SU-DHL-6 (cell line): ENCODE data around the gene ENDOU.

Experiments
- H2AFZ ChIP-seq: fragments of 200-600 bp; sonication (generic); 2 replicates; pipeline ENCODE4 v1.6.1; 2014; ENCODE audit warnings: low read depth, mild to moderate bottlenecking, moderate library complexity, mixed read lengths, antibody characterized with exemption, low read length; ENCODE audit not compliant: severe bottlenecking
- H3F3A ChIP-seq: fragments of 200-600 bp; shearing (Covaris generic); 2 replicates; pipeline ENCODE4 v1.6.0; 2016; ENCODE audit warnings: antibody characterized with exemption, mild to moderate bottlenecking; ENCODE audit not compliant: insufficient read depth
- H3K27ac ChIP-seq: fragments of 200-600 bp; sonication (generic); 2 replicates; pipeline ENCODE4 v1.5.1; 2016; ENCODE audit warnings: low read depth, mild to moderate bottlenecking, low read length, moderate library complexity, mixed read lengths
- H3K27me3 ChIP-seq: fragments of 200-600 bp; sonication (generic), shearing (Covaris generic); 2 replicates; pipeline ENCODE4 v1.6.0; 2014; ENCODE audit warnings: mild to moderate bottlenecking, low read length
- H3K36me3 ChIP-seq: fragments of 200-600 bp; sonication (generic); 2 replicates; pipeline ENCODE4 v1.6.1; 2014; ENCODE audit warnings: mild to moderate bottlenecking, low read length, mixed read lengths
- H3K4me2 ChIP-seq: fragments of 300-600, 200-600 bp; shearing (Covaris generic), sonication (generic); 2 replicates; pipeline ENCODE4 v1.6.0; 2014; ENCODE audit warnings: low read length, low read depth, mild to moderate bottlenecking; ENCODE audit not compliant: poor library complexity, severe bottlenecking
- H3K4me3 ChIP-seq: fragments of 200-600 bp; sonication (generic); 2 replicates; pipeline ENCODE4 v1.5.1; 2014; ENCODE audit warnings: antibody characterized with exemption, low read length, mild to moderate bottlenecking, mixed read lengths; ENCODE audit not compliant: insufficient read depth, poor library complexity, severe bottlenecking
- H3K79me2 ChIP-seq: fragments of 200-600 bp; sonication (generic); 2 replicates; pipeline ENCODE4 v1.6.1; 2014; ENCODE audit warnings: mild to moderate bottlenecking, low read length, moderate library complexity; ENCODE audit not compliant: insufficient read depth
- H3K9ac ChIP-seq: fragments of 200-600 bp; sonication (generic); 2 replicates; pipeline ENCODE4 v1.7.0; 2014; ENCODE audit warnings: mild to moderate bottlenecking, low read length
- H3K9me2 ChIP-seq: fragments of 200-600 bp; sonication (generic); replicated peaks from 2 replicates; pipeline ENCODE4 v1.6.1; 2014; ENCODE audit warnings: low read length; ENCODE audit not compliant: insufficient read depth
- H3K9me3 ChIP-seq: fragments of 200-600 bp; sonication (generic); 2 replicates; pipeline ENCODE4 v1.6.1; 2014; ENCODE audit warnings: low read length, mixed read lengths; ENCODE audit not compliant: insufficient read depth
- H4K20me1 ChIP-seq: fragments of 200-600 bp; sonication (generic); 2 replicates; pipeline ENCODE4 v1.6.1; 2014; ENCODE audit warnings: low read depth, mild to moderate bottlenecking, antibody characterized with exemption, low read length, moderate library complexity, mixed read lengths
- EZH2phosphoT487 ChIP-seq: fragments of 200-600 bp; sonication (generic), shearing (Covaris generic); conservative IDR thresholded peaks from 2 replicates; pipeline ENCODE4 v1.6.1; 2018; ENCODE audit warnings: mild to moderate bottlenecking, antibody characterized with exemption, low read length, moderate library complexity, mixed read lengths
- TF ChIP-seq, protein P1 (sequence below): fragments of 200-600 bp; sonication (generic); IDR thresholded peaks from one replicate; pipeline ENCODE4 v1.5.1; 2017; ENCODE audit warnings: antibody characterized with exemption, mild to moderate bottlenecking, low read length, moderate library complexity; ENCODE audit not compliant: insufficient read depth, poor library complexity, severe bottlenecking

ENDOU gene

DNA sequence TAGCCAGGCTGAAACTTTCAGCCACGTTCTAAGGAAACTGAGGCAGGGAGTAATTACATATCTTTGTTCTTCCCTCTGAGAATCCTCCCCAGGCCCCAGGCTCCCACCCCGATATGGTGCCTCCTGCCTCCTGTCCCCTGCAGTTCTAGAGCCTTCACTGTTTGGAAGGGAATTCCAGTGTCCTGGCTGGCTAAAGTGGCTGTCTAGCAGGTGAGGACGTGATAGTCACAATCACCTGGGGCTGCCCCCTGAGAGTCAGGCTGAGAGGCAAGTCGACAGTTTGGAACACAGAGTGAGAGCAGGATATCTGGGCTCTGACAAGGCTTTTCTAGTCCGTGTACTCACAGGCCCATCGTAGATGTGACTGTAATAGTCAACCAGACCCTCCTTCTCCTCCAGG lies 13.1 kb downstream of the ENDOU start:
- no peak overlapping the region for H2AFZ ChIP-seq
- no peaks in the 10 kb centered on the region for H3K9me3 ChIP-seq
- H3K4me3 ChIP-seq, result no peak overlapping the region
- peaks cover 8% of the 10 kb centered on the region; the same call in 1 of the 2 replicates for H3F3A ChIP-seq
- no peaks in the 10 kb centered on the region for H3K36me3 ChIP-seq
- no peaks in the 10 kb centered on the region for H3K9me2 ChIP-seq
- no peak overlapping the region for H3K9ac ChIP-seq
- no peaks in the 10 kb centered on the region for H3K79me2 ChIP-seq
- no peaks in the 10 kb centered on the region for H3K27me3 ChIP-seq
- no peaks in the 10 kb centered on the region for H4K20me1 ChIP-seq
- TF ChIP-seq, protein P1, sequence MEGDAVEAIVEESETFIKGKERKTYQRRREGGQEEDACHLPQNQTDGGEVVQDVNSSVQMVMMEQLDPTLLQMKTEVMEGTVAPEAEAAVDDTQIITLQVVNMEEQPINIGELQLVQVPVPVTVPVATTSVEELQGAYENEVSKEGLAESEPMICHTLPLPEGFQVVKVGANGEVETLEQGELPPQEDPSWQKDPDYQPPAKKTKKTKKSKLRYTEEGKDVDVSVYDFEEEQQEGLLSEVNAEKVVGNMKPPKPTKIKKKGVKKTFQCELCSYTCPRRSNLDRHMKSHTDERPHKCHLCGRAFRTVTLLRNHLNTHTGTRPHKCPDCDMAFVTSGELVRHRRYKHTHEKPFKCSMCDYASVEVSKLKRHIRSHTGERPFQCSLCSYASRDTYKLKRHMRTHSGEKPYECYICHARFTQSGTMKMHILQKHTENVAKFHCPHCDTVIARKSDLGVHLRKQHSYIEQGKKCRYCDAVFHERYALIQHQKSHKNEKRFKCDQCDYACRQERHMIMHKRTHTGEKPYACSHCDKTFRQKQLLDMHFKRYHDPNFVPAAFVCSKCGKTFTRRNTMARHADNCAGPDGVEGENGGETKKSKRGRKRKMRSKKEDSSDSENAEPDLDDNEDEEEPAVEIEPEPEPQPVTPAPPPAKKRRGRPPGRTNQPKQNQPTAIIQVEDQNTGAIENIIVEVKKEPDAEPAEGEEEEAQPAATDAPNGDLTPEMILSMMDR, result no peak
- no peak for TF ChIP-seq EZH2phosphoT487
- H3K4me2 ChIP-seq, result no peak overlapping the region
- H3K27ac ChIP-seq, result no peak overlapping the region

DNA sequence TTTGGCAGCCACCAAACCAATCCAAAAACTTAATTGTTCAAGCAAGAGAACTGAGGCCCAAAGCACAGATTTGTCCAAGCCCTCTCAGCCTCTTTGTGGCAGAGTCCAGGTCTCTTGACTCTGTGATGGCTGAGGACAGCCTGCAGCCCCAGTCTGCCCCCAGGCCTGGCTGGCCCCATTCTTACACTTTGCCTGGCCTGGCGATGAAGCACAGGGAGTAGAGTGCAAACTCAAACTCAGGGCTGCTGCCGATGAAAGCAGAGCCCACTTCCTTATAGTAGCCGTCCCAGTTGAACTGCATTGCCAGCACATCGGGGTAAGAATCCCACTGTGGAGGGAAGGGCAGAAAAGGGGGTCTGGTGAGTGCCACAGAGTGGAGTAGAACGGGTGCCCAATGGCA lies 13.8 kb downstream of the ENDOU start:
- no peaks in the 10 kb centered on the region for H4K20me1 ChIP-seq
- no peaks in the 10 kb centered on the region for H3K9me2 ChIP-seq
- H3K4me2 ChIP-seq, result no peak overlapping the region
- H2AFZ ChIP-seq, result no peak overlapping the region
- H3K4me3 ChIP-seq, result no peak overlapping the region
- TF ChIP-seq, protein P1, result no peak
- no peak for TF ChIP-seq EZH2phosphoT487
- H3K9ac ChIP-seq, result no peak overlapping the region
- no peaks in the 10 kb centered on the region for H3K9me3 ChIP-seq
- no peak overlapping the region for H3K27ac ChIP-seq
- H3K36me3 ChIP-seq, result no peaks in the 10 kb centered on the region
- no peaks in the 10 kb centered on the region for H3K27me3 ChIP-seq
- H3F3A ChIP-seq, result peaks cover 8% of the 10 kb centered on the region; the same call in 1 of the 2 replicates
- H3K79me2 ChIP-seq, result no peaks in the 10 kb centered on the region

DNA sequence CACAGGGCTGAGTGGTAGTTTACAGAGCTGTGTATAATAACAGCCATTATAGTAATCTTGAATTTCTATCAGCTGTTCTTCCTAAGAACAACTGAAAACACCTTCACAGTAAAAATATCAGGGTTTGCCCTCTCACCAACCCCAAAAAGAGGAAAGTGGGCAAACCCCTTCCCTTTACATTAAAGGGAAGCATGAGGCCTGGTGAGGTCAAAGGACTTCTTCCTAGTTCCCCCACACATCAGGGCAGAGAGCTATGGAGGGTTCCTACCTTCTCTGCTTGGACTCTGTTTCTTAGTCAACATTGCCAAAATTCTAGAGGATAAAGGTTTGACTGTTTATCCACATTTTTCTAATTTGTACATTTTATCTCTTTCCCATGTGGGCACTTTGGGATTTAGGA lies 15.0 kb downstream of the ENDOU start:
- Histone ChIP-seq H3K4me3 (no peak overlapping the region), H2AFZ (no peak overlapping the region)

More for the DNA sequence above, 15.0 kb downstream of the ENDOU start:
- peaks cover 6% of the 10 kb centered on the region for H3K79me2 ChIP-seq
- H3K9ac ChIP-seq, result no peak overlapping the region
- no peaks in the 10 kb centered on the region for H4K20me1 ChIP-seq
- peaks cover 12% of the 10 kb centered on the region; the same call in 1 of the 2 replicates for H3F3A ChIP-seq
- H3K27ac ChIP-seq, result no peak overlapping the region
- H3K9me3 ChIP-seq, result no peaks in the 10 kb centered on the region
- H3K36me3 ChIP-seq, result no peaks in the 10 kb centered on the region
- H3K9me2 ChIP-seq, result no peaks in the 10 kb centered on the region
- no peak for TF ChIP-seq EZH2phosphoT487
- TF ChIP-seq, protein P1, result no peak
- peak overlapping the region; percentile 25 for H3K4me2 ChIP-seq
- H3K27me3 ChIP-seq, result no peaks in the 10 kb centered on the region
